Left cardiac atrium (tissue), 4 donors: ENCODE measurements around the gene GIPC3. TPM values are rescaled to one million over a fixed set of nuclear protein-coding genes. Genes with fewer than 3 reads are reported as not detected.

ENCODE experiments used
- ATAC-seq, 2 donors: fragments of 200-7000 bp; cut with Tn5 transposase; one replicate each; pipeline ENCODE4 v1.9.1; 2020; ENCODE audit warnings: mild to moderate bottlenecking in 2 of 2, moderate library complexity in 2 of 2
- DNase-seq: peaks from one replicate; pipeline ENCODE4 v3.0.0-alpha.2; 2020
- intact Hi-C, 2 donors: fragments of 100-400 bp; cut with DNase I; formaldehyde crosslinking; loops; one replicate each; pipeline versions ENCODE4 v1.14.1 to v1.15.1; 2022 to 2023
- long read RNA-seq: library from polyadenylated mRNA; unstranded; transcript quantifications from one replicate; pipeline ENCODE4 v2.0.0, GENCODE V29; 2021
- total RNA-seq, 2 donors: library from RNA; stranded (reverse); fragmentation: NEBNext Ultra II Directional; extraction: Animal tissue kit (Norgen Biotek cat#: 25700); gene quantifications; one replicate each; pipeline ENCODE4 v1.2.1, GENCODE V29; 2021
- donor health status: DM: no; HTN: yes; CAD: no.
- donor health status: DM: no; HTN: yes; CAD: no; lungs with severe emphysema.
- donor health status: DM: yes; HTN: yes; CAD: no.
- donor health status: Dilated cardiomyopathy.

The GIPC3 gene, protein sequence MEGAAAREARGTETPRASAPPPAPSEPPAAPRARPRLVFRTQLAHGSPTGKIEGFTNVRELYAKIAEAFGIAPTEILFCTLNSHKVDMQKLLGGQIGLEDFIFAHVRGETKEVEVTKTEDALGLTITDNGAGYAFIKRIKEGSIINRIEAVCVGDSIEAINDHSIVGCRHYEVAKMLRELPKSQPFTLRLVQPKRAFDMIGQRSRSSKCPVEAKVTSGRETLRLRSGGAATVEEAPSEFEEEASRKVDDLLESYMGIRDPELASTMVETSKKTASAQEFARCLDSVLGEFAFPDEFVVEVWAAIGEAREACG
- 1 to 10 TPM; 1.5 to 1.6 TPM for total RNA-seq
- long read RNA-seq, partial matches to known transcripts, result 0 of 1 reads
- long read RNA-seq, other reads (novel, unspliced or antisense), result 1 of 1 reads

DNA sequence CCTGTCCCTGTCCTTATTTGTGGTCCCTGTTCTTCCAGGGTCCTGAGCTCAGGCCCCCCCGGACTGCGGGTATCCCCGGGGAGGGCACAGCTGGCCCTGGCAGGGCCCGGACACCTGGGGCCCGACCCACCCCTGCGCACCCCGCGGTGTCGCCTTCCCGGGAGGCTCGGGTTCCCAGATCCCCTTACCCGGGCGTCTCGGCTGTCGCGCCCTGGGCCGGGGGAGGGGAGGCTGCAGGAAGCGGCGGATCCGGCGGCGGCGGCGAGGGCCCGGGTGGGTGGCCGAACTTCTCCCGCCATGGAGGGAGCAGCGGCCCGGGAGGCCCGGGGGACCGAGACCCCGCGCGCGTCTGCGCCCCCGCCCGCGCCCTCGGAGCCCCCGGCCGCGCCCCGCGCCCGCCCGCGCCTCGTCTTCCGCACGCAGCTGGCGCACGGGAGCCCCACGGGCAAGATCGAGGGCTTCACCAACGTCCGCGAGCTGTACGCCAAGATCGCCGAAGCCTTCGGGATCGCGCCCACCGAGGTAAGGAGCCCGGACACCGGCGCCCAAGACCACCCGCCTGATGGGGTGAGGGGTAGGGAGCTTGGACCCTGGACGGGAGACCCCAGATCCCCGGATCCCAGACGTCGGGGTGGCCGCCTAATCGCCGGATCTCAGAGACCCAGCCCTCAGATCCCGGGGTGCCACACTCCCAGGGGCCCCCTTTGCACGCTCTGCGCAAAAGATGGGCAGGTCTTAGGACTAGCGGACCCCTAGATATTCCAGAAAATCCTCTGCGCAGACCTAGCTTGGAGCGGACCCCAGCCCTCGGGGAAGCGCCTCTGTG is at the start of gene GIPC3:
Gene GIPC3, plus strand, starts transcription at position 178 of the 826 bp plus-strand sequence. Its CDS starts 120 bp downstream, at position 298.
- no peak for DNase-seq
- intact Hi-C loops, result loop anchor here in 1 of 2 donors (2.0 kb wide), 1 partner anchor 33 kb away; no protein-coding TSS in a partner anchor
- no peak for ATAC-seq

DNA sequence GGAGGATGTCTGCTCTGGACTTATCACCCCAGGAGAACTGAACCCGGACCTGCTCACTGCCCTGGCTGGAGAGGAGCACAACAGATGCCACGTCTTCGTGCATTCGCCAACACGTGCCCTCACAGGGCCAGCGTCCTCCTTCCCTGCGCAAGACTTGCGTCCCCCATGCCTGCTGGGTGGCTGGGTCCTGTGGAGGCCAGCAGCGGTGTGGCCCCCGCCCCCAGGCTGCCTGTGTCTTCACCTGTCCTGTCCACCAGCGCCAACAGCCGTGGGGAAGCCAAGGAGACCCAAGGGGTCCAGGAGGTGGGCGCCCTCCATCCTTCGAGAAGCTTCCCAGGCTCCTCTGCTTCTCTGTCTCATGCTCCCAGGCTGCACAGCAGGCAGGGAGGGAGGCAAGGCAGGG is 49.7 kb upstream of the GIPC3 start:
- intact Hi-C loops, result no loop called here
- ATAC-seq, result no peak
- no peak for DNase-seq

DNA sequence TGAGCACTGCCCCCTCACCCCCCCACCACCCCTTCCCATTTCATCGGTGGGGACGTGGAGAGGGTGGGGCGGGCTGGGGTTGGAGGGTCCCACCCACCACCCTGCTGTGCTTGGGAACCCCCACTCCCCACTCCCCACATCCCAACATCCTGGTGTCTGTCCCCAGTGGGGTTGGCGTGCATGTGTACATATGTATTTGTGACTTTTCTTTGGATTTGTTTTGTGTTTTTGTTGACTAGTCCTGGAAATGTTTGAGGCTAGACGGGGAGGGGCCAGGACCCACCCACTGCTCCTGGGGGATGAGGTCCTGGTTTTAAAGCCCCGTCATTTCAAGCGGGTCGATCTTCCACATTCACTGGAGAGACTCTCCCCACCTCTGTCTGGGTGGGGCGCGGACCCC is 49.3 kb upstream of the GIPC3 start:
- ATAC-seq (no peak), DNase-seq (no peak)
- intact Hi-C loops, result no loop called here

DNA sequence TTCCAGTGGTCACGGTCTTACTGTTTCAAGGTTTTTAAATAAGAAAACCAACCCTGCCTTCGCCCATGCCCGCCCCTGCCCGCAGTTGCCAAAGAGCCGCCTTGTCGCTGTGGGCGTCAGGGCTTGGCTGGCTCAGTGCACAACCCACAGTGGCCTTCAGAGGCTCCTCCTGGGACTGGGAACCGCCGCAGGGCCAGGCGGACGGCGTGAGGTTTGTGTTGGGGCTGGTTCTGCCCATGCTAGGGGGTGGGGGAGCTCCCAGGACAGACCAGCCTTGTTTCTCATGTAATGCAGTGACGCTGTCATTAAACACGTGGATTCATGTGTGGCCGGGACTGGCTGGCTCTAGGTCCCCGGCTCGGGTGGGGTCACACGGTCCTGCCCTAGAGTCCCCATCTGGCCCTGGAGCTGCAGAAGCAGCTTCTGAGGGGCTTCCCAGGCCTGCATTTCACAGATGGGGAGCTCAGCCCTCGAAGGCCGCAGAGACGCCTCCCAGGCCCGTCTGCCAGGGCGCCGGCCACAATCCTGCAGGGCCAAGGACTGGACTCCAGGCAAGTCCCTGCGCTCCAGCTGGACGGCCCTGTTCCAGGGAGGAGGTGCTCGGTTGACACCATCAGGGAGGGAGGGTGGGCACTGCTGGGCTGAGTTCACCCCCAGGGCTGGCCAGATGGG is 48.7 kb upstream of the GIPC3 start:
- DNase-seq (peak; percentile 47), ATAC-seq (peak; percentile 40 to 68)
- intact Hi-C loops, result no loop called here

DNA sequence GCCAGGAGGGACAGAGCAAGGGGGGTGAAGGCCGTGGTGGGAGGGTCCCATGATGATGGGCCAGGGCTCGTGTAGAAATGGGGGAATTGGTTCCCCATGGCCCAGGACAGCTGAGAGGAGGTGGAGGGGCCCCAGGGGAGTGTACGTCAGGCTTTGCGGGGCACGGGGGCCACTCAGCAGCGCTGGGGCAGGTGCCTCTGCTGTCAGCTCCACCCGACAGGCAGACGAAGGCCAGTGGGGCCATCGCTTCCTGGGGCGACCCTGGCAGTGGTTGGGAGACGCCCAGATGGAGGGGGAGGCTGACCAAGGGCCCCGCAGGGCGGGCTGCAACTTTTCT is 48.2 kb upstream of the GIPC3 start:
- DNase-seq (no peak), ATAC-seq (peak in 1 of 2 donors; percentile 3)
- intact Hi-C loops, result no loop called here

DNA sequence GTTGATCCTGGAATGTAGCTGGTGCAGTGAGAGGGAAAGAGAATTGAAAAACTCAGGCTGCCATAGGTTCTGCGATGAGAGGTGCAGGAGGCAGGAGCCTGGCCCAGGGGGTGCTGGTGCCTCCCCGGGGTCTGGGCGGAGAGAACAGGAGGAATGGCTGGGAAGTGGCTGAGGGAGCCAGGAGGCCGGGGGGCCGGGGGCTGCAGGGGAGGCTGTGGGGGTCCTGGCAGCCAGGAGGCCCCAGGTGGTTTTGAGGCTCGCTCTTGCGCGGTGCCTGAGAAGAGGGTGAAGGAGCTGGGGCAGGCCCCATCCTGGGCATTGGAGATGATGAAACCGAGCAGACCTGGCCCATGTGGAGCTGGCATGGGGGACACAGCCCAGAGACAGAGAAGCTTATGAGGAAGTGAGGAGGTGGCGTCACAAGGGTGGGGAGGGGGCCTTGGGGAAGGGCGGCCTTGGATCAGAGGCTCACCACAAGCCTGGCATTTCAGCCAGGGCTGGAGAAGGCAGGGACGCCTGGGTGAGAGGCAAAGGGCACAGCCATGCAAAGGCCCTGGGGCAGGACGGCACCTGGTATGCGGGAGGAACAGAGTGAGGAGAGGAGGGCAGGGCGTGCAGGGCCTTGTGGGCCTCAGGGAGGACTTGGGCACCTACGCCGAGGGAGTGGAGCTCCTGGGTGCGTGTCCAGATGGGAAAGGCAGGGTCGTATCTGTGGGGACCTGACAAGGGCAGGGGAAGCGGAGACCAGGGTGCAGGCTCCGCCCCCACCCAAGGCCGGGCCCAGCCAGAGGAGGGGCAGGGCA is 47.6 kb upstream of the GIPC3 start:
- peak in 1 of 2 donors; percentile 3 for ATAC-seq
- intact Hi-C loops, result no loop called here
- no peak for DNase-seq

DNA sequence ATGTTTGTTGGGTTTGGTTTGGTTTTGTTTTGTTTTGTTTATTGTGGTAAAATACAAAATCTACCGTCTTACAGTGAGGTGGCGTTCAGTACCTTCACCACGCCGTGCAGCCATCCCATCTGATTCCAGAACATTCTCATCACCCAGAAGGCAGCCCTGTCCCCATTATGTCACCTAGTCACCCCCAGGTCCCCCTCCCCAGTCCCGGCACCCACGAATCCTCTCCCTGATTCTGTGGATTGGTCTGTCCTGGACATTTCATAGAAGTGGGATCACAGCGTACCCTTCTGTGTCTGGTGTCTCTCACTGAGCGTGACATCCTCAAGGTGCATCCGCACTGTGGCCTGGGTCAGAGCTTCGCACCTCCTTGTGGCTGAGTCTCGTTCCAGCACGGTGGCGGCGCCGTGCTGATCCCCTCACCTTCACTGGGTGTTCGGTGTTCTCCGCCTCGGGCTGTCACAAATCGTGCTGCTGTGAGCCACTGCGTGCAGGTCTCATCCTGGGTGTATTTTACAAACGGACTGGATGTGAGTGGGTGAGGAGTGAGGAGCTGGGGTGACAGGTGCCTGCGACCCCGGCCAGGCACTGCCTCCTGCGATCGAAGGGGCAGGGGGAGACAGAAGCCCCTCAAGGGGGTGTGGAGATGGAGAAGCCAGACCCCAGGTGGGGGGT is 46.9 kb upstream of the GIPC3 start:
- intact Hi-C loops, result no loop called here
- ATAC-seq (no peak), DNase-seq (no peak)

DNA sequence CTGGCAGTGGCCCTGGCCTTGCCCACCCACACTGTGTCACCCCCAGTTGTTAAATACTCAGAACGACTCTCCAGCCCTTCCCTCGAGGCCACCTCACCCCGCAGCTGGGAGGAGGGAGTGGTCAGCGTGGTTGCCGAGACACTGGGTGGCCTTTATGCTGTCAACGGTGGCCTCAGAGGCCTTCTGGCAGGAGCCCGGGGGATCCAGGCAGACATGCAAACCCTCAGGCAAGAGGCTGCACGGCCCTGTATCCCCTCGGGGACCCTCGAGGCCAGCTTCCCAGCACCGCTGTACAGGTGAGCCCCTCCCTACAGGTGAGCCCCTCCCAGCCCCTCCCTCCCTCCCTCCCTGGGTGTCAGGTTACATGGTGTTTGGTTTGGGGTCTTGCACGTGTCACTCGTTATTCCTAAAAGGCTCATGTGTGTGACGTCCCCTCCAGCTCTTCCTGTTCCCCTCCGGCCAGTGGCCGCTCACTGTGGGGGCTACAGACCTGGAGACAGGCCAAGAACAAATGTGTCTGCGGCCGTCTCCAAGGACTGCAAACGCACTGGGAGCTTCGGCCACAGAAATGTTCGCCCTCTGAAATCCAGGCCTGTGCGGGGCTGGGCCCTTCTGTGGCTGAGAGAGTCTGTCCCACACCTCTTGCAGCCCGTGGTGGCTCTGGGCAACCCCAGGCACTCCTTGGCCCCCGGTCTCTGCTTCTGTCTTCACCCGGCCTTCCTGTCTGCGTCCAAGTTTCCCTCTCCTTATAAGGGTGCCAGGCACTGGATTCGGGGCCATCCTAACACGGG is 46.1 kb upstream of the GIPC3 start, which contains the start of gene TEKTIP1:
Gene TEKTIP1, plus strand, starts transcription at position 210 of the 791 bp plus-strand sequence. Its CDS starts 4 bp downstream, at position 214.
- intact Hi-C loops, result no loop called here
- ATAC-seq (no peak), DNase-seq (no peak)

DNA sequence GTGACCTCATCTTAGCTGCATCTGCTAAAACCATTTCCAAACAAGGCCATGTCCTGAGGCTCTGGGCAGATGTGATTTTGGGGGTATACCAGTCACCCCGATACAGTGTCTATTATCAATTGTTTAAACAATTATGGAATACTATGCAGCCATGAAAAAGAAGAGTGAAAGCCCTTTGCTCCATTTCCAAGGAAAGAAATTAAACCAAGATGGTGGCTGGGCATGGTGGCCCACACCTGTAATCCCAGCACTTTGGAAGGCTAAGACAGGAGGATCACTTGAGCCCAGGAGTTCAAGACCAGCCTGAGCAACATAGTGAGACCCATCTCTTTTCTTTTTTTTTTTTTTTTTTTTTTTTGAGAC is 45.5 kb upstream of the GIPC3 start:
- intact Hi-C loops, result loop anchor here (10.0 kb wide), 1 partner anchor 165 kb away; the partner anchor contains the start of genes PIP5K1C (in 2 of the 2) and TJP3 (in 2 of the 2)
- no peak for ATAC-seq
- no peak for DNase-seq

DNA sequence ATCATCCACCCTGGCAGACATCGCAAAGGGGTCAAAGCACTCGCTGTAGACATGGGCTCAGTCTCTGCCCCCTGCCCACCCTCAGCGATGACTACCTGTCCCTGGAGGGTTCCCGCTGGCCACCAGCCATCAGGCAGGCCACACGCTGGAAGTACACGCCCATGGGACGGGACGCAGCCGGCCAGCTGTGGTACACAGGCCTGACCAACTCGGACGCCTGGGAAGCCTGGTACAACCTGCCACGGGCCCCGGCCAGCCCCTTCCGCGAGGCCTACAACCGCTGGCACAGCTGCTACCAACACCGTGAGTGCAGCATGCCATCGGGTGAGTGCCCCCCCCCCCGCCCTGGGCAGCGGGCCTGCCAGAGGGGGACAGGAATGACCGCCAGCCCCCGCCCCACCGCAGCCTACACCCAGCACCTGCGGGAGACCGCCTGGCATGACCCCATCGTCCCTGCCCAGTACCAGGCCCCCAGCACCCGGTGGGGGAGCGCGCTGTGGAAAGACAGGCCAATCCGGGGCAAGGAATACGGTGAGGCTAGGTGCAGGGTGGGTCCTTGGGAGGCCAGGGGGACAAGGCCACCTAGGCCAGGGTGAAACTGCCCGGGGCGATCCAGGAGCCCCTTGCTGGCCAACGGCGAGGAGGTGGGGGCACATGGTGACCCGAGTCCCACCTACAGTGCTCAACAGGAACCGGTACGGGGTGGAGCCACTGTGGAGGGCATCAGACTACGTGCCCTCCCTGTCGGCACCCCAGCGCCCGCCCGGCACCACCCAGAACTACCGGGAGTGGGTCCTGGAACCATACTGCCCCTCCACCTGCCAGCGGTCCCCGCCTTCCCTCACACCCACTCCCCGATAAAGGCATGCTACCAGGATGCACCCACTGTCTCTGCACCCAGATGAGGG is 41.9 kb upstream of the GIPC3 start:
- intact Hi-C loops, result loop anchor here (2.0 to 10.0 kb wide), 2 partner anchors 75 to 161 kb away; partner anchors contain the start of genes PIP5K1C (in 2 of the 2) and TJP3 (in 2 of the 2)
- peak in 1 of 2 donors; percentile 2 for ATAC-seq

DNA sequence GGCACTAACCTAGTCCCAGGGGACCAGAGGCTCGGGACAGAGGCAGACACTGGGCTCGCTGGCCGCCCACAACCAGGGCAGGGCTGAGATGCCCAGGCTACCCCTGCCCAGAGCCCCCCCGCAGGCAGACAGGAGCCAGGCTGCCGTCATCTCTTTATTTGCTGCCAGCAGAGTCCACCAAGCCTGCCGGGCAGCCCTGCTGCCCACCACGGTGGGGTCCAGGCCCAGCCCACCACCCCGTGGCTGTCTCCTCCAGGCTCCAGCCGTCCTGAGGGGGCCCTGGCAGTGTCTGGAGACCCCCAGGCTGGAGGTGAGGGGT is 41.3 kb upstream of the GIPC3 start:
- ATAC-seq (no peak), DNase-seq (no peak)
- intact Hi-C loops, result loop anchor here (2.0 to 10.0 kb wide), 2 partner anchors 75 to 161 kb away; partner anchors contain the start of genes PIP5K1C (in 2 of the 2) and TJP3 (in 2 of the 2)

More for the DNA sequence above, 41.9 kb upstream of the GIPC3 start:
- peak; percentile 54 for DNase-seq

DNA sequence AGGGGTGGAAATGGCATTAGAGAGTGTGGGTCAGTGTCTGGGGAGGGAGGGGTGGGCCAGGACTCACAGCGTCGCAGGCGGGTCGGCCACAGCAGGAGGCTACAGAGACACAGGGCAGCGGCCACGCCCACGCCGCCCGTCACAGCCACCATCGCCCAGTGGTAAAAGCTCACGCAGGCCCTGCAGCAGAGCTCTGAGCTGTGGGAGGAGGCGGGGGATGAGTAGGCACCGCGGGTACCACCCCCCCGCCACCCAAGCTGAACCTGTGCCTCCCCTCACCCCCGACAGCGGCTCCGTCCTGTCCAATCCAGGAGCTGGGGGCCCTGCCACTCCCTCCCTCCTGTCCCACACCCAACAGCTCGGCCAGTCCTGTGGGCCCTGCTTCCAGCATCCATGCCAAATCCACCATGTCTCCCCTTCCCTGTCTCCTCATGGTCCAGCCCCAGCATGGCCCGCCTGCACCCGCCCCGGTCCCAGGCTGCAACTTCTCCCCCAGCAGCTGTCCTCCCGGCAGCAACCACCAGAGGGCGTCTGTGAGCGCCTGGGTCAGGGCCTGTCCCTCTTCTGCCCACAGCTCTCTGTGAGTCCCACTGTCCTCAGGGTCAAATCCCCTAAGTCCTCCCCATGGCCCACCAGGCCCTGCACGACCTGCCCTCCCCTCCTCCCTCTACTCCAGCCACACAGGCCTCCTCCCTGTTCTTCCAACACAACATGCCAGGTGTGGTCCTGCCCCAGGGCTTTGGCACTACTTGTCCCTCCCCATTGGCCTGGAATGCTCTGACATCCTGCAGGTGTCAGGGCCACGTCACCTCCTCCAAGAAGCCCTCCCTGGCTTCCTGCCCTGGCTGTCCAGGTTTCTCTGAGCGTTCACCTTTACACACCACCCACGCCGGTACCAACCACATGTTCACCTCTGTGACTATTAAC is 40.3 kb upstream of the GIPC3 start:
- DNase-seq (peak; percentile 74), ATAC-seq (peak; percentile 66 to 72)
- intact Hi-C loops, result loop anchor here (2.0 to 10.0 kb wide), 2 partner anchors 74 to 160 kb away; partner anchors contain the start of genes PIP5K1C (in 2 of the 2) and TJP3 (in 2 of the 2)

DNA sequence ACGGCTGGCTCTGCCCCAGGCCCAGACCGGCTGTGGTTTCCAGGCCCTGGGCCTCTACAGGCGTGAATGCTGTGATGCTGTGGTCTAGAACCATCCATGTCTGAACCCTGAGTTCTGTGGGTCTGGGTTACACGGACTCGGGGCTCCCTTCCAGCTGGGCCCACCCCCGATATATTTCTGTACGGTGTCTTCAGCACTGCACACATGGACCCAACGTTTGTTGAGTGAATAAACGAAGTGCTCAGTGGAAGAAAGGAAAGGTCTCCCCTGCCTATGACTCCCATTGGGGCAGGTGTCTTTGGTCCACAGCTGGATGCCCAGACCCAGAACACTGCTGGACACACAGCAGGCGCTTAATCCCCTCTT is 39.6 kb upstream of the GIPC3 start:
- intact Hi-C loops, result loop anchor here (2.0 to 10.0 kb wide), 2 partner anchors 73 to 159 kb away; partner anchors contain the start of genes PIP5K1C (in 2 of the 2) and TJP3 (in 2 of the 2)
- no peak for DNase-seq
- no peak for ATAC-seq

DNA sequence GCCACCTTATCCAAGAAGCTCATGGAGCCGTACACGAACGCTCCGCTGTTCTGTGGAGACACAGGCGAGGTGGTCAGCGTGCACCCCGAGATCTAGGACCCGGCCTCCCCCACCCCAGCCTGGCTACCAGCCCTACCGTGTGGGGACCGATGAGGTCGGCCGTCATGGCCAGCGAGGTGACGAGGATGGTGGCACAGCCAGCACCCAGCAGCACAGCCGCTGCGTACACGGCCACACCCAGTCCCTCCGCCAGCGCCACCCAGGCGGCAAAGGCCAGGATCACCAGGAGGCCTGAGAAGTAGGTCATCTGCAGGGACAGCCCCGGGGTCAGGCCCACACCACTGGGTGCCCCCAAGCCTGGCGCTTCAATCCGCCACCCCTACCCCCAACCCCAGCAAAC is 39.2 kb upstream of the GIPC3 start:
- ATAC-seq, result no peak
- intact Hi-C loops, result loop anchor here (10.0 kb wide), 1 partner anchor 159 kb away; the partner anchor contains the start of genes PIP5K1C (in 2 of the 2) and TJP3 (in 2 of the 2)
- no peak for DNase-seq

DNA sequence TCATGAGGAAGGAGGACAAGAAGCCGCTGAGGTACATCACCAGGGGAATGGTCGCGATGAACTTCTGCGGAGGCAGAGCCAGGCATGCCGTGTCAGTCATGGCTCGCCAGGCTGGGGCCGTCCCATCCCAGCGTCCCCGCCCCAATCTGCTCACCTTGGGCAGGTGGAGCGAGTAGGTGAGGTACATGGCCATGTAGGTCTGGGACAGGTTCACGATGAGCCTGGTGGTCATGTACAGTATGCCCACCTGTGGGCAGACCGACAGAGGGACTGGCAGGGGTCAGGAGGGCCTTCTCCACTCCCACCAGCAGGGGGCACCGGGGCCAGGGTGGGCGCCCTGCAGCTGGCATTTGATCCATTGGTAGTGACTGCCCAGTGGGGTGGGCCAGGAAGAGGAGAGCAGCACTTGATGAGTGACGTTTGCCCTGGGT is 38.0 kb upstream of the GIPC3 start:
- intact Hi-C loops, result loop anchor here (10.0 kb wide), 1 partner anchor 157 kb away; the partner anchor contains the start of genes PIP5K1C (in 2 of the 2) and TJP3 (in 2 of the 2)
- ATAC-seq (no peak), DNase-seq (no peak)
